GM06990 (cell line): ENCODE data around the gene PRIM2.
A peak's percentile ranks its signal among the peaks of the same experiment; 100 is the strongest.
"Not testable (repeated sequence)": the region's sequence is repeated elsewhere in the genome, so short reads cannot be mapped to it uniquely, and the experiment has no call there.

Source experiments
- DNase-seq: peaks from one replicate; pipeline ENCODE4 v3.0.0-alpha.2; 2011; ENCODE audit not compliant: insufficient read length; ENCODE audit errors: extremely low read depth
- H3K27me3 ChIP-seq: replicated peaks from 2 replicates; pipeline ENCODE4 v1.6.0; 2011; ENCODE audit warnings: low read length; ENCODE audit not compliant: control insufficient read depth, insufficient read depth
- H3K36me3 ChIP-seq: 2 replicates; pipeline ENCODE4 v1.5.1; 2011; ENCODE audit warnings: low read length; ENCODE audit not compliant: control insufficient read depth, insufficient read depth
- H3K4me3 ChIP-seq: replicated peaks from 2 replicates; pipeline ENCODE4 v1.5.1; 2011; ENCODE audit warnings: low read depth, mild to moderate bottlenecking, control low read depth, low read length
- TF ChIP-seq, protein P1 (sequence below): IDR thresholded peaks from 2 replicates; pipeline ENCODE4 v1.5.1; 2011; ENCODE audit warnings: low read length, control low read depth, mild to moderate bottlenecking, inconsistent platforms; ENCODE audit not compliant: insufficient read depth, poor library complexity, severe bottlenecking

PRIM2 gene, protein sequence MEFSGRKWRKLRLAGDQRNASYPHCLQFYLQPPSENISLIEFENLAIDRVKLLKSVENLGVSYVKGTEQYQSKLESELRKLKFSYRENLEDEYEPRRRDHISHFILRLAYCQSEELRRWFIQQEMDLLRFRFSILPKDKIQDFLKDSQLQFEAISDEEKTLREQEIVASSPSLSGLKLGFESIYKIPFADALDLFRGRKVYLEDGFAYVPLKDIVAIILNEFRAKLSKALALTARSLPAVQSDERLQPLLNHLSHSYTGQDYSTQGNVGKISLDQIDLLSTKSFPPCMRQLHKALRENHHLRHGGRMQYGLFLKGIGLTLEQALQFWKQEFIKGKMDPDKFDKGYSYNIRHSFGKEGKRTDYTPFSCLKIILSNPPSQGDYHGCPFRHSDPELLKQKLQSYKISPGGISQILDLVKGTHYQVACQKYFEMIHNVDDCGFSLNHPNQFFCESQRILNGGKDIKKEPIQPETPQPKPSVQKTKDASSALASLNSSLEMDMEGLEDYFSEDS

DNA sequence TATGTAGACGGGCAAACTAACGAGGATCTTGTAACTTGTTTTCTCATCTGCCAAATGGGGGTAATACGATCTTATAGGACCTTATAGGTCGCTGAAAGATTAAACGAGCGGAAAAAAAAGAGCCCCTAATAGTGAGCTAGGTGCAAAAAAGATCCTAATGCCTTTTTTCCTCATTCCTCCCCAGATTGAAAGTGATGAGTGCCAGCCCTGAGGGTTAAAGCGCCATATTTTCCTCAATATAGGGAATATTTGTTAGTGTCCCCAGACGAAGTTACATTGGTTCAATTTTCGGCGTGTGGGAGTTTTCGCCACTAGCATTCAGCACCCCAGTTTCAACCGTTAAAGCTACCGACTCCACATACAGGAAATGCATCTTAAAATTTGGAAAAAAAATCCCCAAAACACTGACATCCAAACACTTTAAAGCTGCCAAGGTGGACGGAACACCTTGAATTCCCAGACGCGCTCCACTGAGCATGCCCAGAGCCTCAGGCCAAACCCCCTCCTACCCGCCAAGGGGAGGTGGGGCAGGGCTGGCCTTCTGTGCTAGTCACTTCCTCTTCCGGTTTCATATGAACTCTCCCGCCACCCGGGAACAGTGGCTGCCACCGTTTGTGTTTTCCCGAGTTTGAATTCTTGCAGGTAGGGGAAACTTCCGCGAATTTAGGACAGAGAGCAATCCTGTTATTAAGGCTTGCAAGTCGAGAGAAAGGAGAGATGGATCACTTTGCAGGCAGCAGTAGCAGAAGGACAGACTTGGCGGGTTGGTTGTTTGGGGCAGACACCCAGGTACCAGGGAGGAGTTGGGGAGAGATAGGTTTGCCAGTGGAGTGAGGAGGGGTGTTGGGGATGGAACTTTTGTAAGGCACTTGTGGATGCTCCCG is at the start of gene PRIM2:
TSS of gene PRIM2 (plus strand) at position 571 of the 884 bp plus-strand sequence. CDS start 816 bp downstream, outside the sequence.
- H3K27me3 ChIP-seq, result no peaks in the 10 kb centered on the region
- TF ChIP-seq, protein P1, sequence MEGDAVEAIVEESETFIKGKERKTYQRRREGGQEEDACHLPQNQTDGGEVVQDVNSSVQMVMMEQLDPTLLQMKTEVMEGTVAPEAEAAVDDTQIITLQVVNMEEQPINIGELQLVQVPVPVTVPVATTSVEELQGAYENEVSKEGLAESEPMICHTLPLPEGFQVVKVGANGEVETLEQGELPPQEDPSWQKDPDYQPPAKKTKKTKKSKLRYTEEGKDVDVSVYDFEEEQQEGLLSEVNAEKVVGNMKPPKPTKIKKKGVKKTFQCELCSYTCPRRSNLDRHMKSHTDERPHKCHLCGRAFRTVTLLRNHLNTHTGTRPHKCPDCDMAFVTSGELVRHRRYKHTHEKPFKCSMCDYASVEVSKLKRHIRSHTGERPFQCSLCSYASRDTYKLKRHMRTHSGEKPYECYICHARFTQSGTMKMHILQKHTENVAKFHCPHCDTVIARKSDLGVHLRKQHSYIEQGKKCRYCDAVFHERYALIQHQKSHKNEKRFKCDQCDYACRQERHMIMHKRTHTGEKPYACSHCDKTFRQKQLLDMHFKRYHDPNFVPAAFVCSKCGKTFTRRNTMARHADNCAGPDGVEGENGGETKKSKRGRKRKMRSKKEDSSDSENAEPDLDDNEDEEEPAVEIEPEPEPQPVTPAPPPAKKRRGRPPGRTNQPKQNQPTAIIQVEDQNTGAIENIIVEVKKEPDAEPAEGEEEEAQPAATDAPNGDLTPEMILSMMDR, result no peak
- peaks cover 1% of the 10 kb centered on the region for H3K36me3 ChIP-seq
- DNase-seq, result peak; percentile 71
- peak within 1 kb of the TSS; percentile 79 for H3K4me3 ChIP-seq

DNA sequence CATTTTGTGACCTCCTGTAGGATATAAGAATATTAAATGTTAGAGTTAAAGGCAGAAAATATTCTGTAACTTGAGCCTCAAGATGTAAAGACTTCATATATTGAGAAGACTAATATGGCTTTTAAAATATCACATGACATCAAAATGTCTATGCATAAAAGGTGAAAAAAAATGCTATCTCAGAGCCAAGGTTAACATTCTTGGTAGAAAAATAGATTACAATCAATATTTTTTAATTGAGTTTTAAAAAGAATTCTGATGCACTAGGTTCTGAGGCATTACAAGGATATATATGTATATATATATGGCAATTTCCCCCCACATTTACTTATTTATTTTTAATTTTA is 49.2 kb upstream of the PRIM2 start:
- Histone ChIP-seq H3K27me3 (no peaks in the 10 kb centered on the region), H3K36me3 (no peaks in the 10 kb centered on the region), H3K4me3 (no peak overlapping the region)
- DNase-seq, result no peak
- TF ChIP-seq, protein P1, result no peak

DNA sequence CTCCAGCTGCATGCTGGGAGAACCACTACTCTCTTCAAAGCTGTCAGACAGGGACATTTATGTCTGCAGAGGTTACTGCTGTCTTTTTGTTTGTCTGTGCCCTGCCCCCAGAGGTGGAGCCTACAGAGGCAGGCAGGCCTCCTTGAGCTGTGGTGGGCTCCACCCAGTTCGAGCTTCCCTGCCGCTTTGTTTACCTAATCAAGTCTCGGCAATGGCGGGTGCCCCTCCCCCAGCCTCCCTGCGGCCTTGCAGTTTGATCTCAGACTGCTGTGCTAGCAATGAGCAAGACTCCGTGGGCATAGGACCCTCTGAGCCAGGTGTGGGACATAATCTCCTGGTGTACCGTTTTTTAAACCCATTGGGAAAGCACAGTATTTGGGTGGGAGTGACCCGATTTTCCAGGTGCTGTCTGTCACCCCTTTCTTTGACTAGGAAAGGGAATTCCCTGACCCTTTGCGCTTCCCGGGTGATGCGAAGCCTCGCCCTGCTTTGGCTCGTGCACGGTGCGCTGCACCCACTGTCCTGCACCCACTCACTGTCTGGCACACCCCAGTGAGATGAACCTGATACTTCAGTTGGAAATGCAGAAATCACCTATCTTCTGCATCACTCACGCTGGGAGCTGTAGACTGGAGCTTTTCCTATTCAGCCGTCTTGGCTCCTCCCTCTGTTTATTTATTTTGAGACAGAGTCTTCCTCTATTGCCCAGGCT is 43.2 kb upstream of the PRIM2 start:
- H3K27me3 ChIP-seq, H3K36me3 ChIP-seq, DNase-seq, H3K4me3 ChIP-seq: not testable (repeated sequence)

DNA sequence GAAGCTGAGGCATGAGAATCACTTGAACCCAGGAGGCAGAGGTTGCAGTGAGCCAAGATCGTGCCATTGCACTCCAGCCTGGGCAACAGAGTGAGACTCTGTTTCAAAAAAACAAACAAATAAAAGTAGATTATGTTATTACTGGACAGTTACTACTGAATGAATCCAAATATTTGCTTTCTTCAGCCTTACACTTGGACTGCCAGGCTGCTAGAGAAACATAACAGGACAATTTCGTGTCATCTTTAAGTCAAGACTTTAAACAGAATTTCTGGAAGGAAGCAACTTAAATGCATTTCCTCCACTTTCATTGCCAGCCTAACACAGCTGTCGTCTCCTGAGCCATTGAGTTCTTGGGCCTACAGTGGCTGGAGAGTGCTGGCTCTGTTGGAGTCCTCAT is 42.0 kb upstream of the PRIM2 start:
- Histone ChIP-seq H3K4me3 (no peak overlapping the region), H3K36me3 (no peaks in the 10 kb centered on the region), H3K27me3 (no peaks in the 10 kb centered on the region)
- DNase-seq, result no peak
- TF ChIP-seq, protein P1, result no peak

DNA sequence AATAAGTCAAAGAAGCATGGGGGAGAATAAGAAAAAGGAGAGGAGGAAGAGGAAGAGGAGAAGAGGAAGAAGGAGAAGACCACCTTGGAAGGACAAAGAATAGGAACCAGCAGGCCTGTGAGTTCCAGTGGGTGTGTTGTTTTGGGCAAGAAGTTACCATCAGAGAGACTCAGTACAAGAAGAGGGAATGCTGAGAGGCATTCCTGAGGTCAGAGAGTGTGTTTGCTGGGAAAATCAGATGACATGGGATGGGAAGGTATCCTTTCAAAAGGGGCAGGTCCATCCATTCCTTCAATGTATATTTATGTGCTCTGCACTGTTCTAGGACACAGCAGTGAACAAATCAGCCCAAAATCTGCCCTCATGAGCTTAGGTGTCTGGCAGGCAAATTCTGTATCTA is 40.5 kb upstream of the PRIM2 start:
- no peak overlapping the region for H3K4me3 ChIP-seq
- TF ChIP-seq, protein P1, result no peak
- no peaks in the 10 kb centered on the region for H3K36me3 ChIP-seq
- no peak for DNase-seq
- no peaks in the 10 kb centered on the region for H3K27me3 ChIP-seq
